ENCODE results near the gene RAB5B. TPM values are rescaled to one million over a fixed set of nuclear protein-coding genes. Genes with fewer than 3 reads are reported as not detected.

The RAB5B gene
- total RNA-seq, 1 donor from 2014 or later: 111 TPM

GRCh38 chr12:56029166-56029519, 55.3 kb downstream of the RAB5B start:
- intact Hi-C loops (cut with micrococcal nuclease): no loop called here
- no peak for DNase-seq
- H3K9me3 ChIP-seq (replicated peaks): no peaks in the 10 kb centered on the region
- no peak overlapping the region for H3K4me3 ChIP-seq
- peaks cover 30% of the 10 kb centered on the region for H3K36me3 ChIP-seq
- no peak for TF ChIP-seq CTCF (IDR thresholded peaks at IDR 0.05; ENCODE audit: borderline replicate concordance)
- no peak overlapping the region for H3K27ac ChIP-seq (replicated peaks)
- H3K27me3 ChIP-seq (ENCODE audit: low read depth): no peaks in the 10 kb centered on the region
- no peaks in the 10 kb centered on the region for H3K4me1 ChIP-seq

- Histone ChIP-seq H3K27me3 (ENCODE audit: low read depth) (no peaks in the 10 kb centered on the region), H3K9me3 (replicated peaks) (no peaks in the 10 kb centered on the region), H3K27ac (replicated peaks) (no peak overlapping the region), H3K4me3 (no peak overlapping the region), H3K4me1 (no peaks in the 10 kb centered on the region), H3K36me3 (peaks cover 36% of the 10 kb centered on the region)
- intact Hi-C loops (cut with micrococcal nuclease): no loop called here
- no peak for DNase-seq
- peak; percentile 63 for TF ChIP-seq CTCF (IDR thresholded peaks at IDR 0.05; ENCODE audit: borderline replicate concordance)
Measured at GRCh38 chr12:56029666-56030293, 55.9 kb downstream of the RAB5B start.

- H3K9me3 ChIP-seq (replicated peaks): no peaks in the 10 kb centered on the region
- peaks cover 47% of the 10 kb centered on the region for H3K36me3 ChIP-seq
- H3K4me1 ChIP-seq: no peaks in the 10 kb centered on the region
- no peak for TF ChIP-seq CTCF (IDR thresholded peaks at IDR 0.05; ENCODE audit: borderline replicate concordance)
- DNase-seq: no peak
- no peaks in the 10 kb centered on the region for H3K27me3 ChIP-seq (ENCODE audit: low read depth)
- H3K27ac ChIP-seq (replicated peaks): no peak overlapping the region
- intact Hi-C loops (cut with micrococcal nuclease): no loop called here
- no peak overlapping the region for H3K4me3 ChIP-seq
Measured at GRCh38 chr12:56031987-56032386, 58.1 kb downstream of the RAB5B start.

- no peak for TF ChIP-seq CTCF (IDR thresholded peaks at IDR 0.05; ENCODE audit: borderline replicate concordance)
- H3K4me1 ChIP-seq: no peaks in the 10 kb centered on the region
- H3K4me3 ChIP-seq: no peak overlapping the region
- no peaks in the 10 kb centered on the region for H3K27me3 ChIP-seq (ENCODE audit: low read depth)
- no peak for DNase-seq
- no peaks in the 10 kb centered on the region for H3K9me3 ChIP-seq (replicated peaks)
- intact Hi-C loops (cut with micrococcal nuclease): no loop called here
- H3K36me3 ChIP-seq: peaks cover 55% of the 10 kb centered on the region
- no peak overlapping the region for H3K27ac ChIP-seq (replicated peaks)
Measured at GRCh38 chr12:56034586-56035332, 60.9 kb downstream of the RAB5B start.

DNA sequence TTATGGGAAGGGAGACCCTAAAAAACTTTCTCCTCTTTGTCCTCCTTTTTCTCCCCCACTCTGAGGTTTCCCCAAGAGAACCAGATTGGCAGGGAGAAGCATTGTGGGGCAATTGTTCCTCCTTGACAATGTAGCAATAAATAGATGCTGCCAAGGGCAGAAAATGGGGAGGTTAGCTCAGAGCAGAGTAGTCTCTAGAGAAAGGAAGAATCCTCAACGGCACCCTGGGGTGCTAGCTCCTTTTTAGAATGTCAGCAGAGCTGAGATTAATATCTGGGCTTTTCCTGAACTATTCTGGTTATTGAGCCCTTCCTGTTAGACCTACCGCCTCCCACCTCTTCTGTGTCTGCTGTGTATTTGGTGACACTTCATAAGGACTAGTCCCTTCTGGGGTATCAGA, 63.3 kb downstream of the RAB5B start:
- H3K27me3 ChIP-seq (ENCODE audit: low read depth): no peaks in the 10 kb centered on the region
- no peaks in the 10 kb centered on the region for H3K9me3 ChIP-seq (replicated peaks)
- intact Hi-C loops (cut with micrococcal nuclease): no loop called here
- H3K27ac ChIP-seq (replicated peaks): no peak overlapping the region
- no peak overlapping the region for H3K4me3 ChIP-seq
- peaks cover 50% of the 10 kb centered on the region for H3K36me3 ChIP-seq
- TF ChIP-seq CTCF (IDR thresholded peaks at IDR 0.05; ENCODE audit: borderline replicate concordance): no peak
- peaks cover 12% of the 10 kb centered on the region for H3K4me1 ChIP-seq
- DNase-seq: no peak
